PC-3 (cell line): ENCODE measurements around the gene TTC7B.

Experiments
- CTCF ChIP-seq: fragments of 300-600 bp; sonication (generic); conservative IDR thresholded peaks from 2 replicates; pipeline ENCODE4 v1.5.1; 2017; ENCODE audit warnings: antibody characterized with exemption, low read depth, mild to moderate bottlenecking, low read length
- EZH2 ChIP-seq: fragments of 300-600 bp; sonication (generic); IDR thresholded peaks from one replicate; pipeline ENCODE4 v1.6.1; 2017; ENCODE audit warnings: antibody characterized with exemption, mild to moderate bottlenecking, low read length; ENCODE audit not compliant: unreplicated experiment
- EZH2phosphoT487 ChIP-seq: fragments of 300-600 bp; sonication (generic); IDR thresholded peaks from 2 replicates; pipeline ENCODE4 v1.6.1; 2018; ENCODE audit warnings: mild to moderate bottlenecking, antibody characterized with exemption, low read length, borderline replicate concordance

- TF ChIP-seq CTCF: no peak
- no peak for TF ChIP-seq EZH2
- TF ChIP-seq EZH2phosphoT487: no peak
These were observed 195.0 kb downstream of the TTC7B start for GRCh38 chr14:90621201-90621600.
